KOPT-K1 (cell line): Measurements from ENCODE around the gene LMO1.

Source experiments
- H3K27ac ChIP-seq: fragments of 200-600 bp; sonication (generic); 2 replicates; pipeline ENCODE4 v1.5.1; 2016; ENCODE audit warnings: antibody characterized with exemption, mild to moderate bottlenecking, low read depth, low read length; ENCODE audit not compliant: poor library complexity, severe bottlenecking
- H3K36me3 ChIP-seq: fragments of 200-600 bp; sonication (generic); 2 replicates; pipeline ENCODE4 v1.5.1; 2017; ENCODE audit warnings: antibody characterized with exemption, mild to moderate bottlenecking, low read length, moderate library complexity; ENCODE audit not compliant: insufficient read depth
- H3K9me3 ChIP-seq: fragments of 200-600 bp; sonication (generic); 2 replicates; pipeline ENCODE4 v1.5.1; 2017; ENCODE audit warnings: antibody characterized with exemption, low read length, mild to moderate bottlenecking; ENCODE audit not compliant: insufficient read depth, poor library complexity, severe bottlenecking

The LMO1 gene

DNA sequence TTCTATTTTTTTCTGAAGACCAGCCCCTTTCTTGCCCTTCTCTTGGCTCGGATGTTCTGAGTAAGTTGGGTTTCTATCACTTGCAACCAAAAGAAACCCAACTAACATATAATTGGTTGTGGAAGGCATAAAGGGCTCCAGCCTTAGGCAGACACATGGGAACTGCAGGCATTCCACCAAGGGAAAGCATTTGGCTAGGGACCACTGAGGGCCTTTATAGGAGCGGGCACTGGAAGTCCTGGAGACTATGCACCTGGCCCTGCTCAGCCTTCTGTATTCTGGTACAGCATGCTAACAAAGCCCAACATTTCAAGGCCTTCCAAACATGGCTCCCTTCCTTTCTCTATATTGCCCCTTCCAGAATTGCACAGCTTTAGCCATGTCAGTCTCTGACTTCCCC is 17.6 kb upstream of the LMO1 start:
- no peaks in the 10 kb centered on the region for H3K36me3 ChIP-seq
- H3K9me3 ChIP-seq: no peaks in the 10 kb centered on the region
- no peak overlapping the region for H3K27ac ChIP-seq

DNA sequence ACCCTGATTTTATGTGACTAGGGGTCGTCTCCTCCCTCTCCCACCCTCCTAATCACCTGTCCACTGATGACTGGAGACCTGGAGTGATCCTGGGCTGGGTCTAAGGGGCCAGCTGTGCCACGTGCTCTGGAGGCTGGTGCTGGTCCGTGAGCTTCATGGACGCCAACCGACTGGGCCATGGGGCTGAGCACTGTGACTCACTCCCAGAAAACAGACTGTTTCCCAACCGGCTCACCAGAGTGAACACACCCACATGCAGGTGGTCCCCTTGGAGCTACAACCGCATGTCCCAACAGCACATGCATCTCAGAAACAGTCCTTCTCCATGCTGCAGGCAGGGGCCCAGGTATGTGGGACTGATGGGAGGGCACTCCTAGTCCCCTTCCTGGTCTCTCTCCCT is 14.0 kb upstream of the LMO1 start:
- Histone ChIP-seq H3K9me3 (no peaks in the 10 kb centered on the region), H3K27ac (no peak overlapping the region), H3K36me3 (no peaks in the 10 kb centered on the region)

DNA sequence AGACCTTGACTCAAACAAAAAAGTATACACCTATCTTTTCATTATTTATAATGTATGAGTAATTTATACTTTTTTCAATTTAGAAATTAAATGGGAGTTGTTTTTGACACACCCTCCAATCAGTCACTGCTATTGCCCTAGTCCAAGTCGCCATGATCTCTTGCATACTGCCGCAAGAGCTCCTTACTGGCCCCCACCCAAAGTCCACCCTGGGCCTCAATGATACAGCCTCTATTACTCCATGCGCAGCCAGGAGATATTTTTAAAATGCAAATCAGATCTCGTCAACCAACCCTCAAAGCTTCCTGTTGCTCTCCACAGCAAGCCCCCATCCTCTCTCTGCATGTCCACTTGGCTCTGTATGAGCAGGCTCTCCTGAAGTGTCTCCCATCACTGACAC is 12.8 kb upstream of the LMO1 start:
- H3K27ac ChIP-seq: no peak overlapping the region
- H3K36me3 ChIP-seq: no peaks in the 10 kb centered on the region
- no peaks in the 10 kb centered on the region for H3K9me3 ChIP-seq

DNA sequence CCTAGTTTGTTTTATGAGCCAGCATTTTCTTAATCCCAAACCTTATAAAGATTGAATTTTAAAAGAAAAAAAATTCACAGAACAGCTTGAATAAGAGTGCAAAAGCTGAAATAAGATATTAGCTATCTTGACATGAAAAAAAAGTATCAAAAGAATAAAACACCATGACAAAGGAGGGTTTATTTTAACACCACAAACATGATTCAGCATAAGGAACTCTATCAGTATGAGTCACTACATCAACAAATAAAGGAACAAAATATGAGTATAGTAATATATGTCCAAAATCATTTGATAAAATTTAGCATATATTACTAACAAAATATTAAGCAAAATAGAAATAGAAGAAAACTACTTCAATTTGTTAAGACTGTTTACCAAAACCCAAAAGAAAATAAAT is 9.6 kb upstream of the LMO1 start:
- no peaks in the 10 kb centered on the region for H3K9me3 ChIP-seq
- no peak overlapping the region for H3K27ac ChIP-seq
- no peaks in the 10 kb centered on the region for H3K36me3 ChIP-seq

DNA sequence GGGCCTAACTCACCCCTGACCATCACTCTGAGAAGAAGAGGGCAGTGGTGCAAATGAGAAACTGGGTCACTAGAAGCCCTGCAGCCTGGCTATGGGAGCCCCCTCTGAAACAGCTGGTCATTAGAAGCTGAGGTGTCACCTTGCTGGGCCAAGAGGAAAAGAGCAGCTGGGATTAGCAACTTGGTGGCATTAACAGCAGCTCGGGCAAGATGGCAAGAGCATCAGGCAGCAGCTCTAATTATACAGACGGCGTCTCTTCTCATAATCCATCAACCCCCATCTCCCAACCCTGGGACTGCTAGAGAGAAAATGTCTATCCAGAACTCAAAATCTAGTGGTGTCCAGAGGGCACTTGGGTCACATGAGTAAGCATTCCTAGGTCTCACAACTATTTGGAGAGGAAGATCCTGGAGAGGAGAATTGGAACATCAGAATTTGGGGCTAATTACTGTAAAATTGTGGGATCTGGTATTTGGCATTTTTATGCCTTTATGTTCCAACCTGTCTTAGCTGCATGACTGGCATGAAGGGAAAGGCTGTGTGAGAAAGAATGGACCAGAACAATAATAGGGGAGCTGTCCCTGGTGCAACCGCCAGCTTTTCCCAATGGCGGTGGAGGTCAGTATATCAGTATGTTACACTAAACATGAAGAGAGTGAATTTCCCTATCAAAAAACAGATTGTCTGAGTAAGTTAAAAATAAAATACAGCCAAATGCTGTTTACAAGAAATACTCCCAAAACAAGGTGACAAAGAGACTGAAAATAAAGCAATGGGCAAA is 7.6 kb upstream of the LMO1 start:
- no peaks in the 10 kb centered on the region for H3K36me3 ChIP-seq

DNA sequence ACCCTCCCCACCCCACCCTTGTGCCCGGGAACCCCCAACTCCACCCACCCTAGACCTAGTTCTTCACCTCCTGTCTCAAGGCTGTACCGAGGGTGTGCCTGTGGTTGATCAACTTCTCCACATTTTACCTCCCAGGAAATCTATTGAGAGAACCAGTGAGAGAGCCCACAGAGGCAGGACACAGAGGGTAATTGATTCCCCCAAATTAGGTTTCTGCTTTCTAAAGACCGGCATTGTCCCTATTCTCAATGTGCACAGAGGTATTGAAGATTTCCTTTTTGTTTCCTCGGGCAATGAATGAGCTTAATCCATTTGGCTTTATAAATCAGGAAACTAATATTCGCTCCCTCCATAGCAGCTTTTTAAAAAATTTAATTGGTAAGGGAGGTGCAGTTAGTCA is 6.0 kb upstream of the LMO1 start:
- Histone ChIP-seq H3K36me3 (no peaks in the 10 kb centered on the region), H3K9me3 (no peaks in the 10 kb centered on the region), H3K27ac (no peak overlapping the region)

More for the DNA sequence above, 7.6 kb upstream of the LMO1 start:
- Histone ChIP-seq H3K27ac (no peak overlapping the region), H3K9me3 (no peaks in the 10 kb centered on the region)

DNA sequence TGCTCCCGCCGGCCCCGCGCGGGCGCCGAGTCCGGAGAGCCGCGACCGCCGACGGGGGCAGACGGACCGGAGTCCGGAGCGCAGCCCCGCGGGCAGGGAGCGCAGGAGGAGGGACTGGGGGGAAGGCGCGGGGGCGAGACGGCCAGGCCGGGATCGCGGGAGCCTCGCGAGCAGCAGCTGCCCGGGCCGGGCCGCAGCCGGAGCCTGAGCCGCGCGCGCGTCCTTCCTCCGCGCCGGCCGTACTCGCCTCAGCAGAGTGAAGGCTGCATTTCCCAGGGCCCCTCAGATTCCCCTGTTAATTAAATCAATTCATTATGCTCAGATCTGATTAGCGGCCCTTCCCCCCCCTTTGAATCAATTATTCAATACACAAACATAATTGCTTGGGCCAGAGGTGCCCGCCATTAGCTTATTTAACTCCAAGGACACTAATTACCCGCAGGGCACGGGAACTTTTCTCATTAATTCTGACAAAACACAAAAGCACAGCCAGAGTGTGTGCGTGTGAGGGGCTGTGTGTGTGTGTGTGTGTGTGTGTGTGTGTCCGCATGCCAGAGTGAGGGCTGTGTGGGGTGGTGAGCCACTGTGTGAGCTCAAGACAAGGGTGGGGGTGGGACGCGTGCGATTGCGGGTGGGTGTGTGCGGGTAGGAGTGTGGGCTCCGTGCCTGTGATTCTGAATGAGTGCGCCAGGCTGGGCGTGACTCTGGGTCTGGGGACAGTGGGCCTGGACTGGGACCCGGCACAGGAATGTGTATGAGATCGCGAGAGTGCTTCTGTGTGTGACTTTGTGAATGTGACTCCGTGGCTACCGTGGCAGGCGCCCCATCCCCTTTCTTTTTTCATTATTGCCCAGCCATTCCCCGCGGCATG is 5.1 kb upstream of the LMO1 start:
- Histone ChIP-seq H3K9me3 (no peaks in the 10 kb centered on the region), H3K36me3 (no peaks in the 10 kb centered on the region), H3K27ac (no peak overlapping the region)

DNA sequence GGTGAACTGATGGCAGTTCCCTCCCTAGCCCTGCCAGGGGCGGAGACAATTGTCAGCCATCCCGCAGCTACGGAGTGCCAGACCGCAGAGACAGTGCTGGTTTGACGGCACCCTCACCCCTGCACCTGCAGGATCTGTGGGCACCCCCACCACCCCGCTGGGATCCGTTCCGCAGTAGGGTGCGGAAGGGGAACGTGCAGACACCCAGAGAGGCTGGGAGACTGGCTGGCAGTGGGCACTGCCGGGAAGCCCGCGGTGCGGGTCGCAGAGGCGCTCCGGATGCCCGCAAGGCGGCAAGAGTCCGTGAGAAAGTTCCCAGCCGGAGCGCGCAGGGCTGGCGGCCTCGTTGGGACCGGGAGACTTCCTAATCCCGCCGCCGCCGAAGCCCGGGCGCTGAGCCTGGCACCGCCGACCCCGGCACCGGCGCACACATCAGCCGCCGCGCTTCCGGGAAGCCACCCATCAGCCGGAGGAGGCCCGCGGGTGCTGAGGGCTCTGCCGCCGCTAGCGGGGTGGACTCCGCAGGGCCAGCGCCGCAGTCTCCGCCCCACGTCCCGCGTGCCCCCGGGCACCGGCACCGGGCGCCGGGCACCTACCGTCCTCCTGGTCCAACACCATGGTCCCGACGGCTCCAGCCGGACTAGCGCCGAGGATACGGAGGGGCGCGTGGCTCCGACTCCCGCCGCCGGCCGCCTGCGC is 4.3 kb upstream of the LMO1 start:
- H3K36me3 ChIP-seq: no peaks in the 10 kb centered on the region
- no peak overlapping the region for H3K27ac ChIP-seq
- no peaks in the 10 kb centered on the region for H3K9me3 ChIP-seq

DNA sequence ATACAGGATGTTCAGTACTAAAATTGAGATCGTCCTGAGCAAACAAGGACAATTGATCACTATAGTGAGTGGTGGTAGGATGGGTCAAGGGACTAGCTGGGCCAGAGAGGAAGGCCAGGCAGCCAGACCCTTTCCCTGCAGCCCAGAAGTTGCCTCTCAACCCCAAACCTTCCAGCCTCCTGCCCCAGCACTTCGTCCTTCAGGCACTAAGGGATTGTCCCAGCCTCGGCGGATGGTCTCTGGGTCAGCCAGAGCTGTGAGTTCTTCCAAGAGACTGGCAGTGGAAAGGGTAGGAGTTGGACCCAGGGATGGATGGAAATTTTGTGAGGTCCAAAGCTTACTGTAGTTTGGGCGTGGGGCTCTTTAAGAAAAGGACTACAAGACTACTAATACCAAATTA is 3.6 kb upstream of the LMO1 start:
- Histone ChIP-seq H3K9me3 (no peaks in the 10 kb centered on the region), H3K27ac (no peak overlapping the region), H3K36me3 (no peaks in the 10 kb centered on the region)

DNA sequence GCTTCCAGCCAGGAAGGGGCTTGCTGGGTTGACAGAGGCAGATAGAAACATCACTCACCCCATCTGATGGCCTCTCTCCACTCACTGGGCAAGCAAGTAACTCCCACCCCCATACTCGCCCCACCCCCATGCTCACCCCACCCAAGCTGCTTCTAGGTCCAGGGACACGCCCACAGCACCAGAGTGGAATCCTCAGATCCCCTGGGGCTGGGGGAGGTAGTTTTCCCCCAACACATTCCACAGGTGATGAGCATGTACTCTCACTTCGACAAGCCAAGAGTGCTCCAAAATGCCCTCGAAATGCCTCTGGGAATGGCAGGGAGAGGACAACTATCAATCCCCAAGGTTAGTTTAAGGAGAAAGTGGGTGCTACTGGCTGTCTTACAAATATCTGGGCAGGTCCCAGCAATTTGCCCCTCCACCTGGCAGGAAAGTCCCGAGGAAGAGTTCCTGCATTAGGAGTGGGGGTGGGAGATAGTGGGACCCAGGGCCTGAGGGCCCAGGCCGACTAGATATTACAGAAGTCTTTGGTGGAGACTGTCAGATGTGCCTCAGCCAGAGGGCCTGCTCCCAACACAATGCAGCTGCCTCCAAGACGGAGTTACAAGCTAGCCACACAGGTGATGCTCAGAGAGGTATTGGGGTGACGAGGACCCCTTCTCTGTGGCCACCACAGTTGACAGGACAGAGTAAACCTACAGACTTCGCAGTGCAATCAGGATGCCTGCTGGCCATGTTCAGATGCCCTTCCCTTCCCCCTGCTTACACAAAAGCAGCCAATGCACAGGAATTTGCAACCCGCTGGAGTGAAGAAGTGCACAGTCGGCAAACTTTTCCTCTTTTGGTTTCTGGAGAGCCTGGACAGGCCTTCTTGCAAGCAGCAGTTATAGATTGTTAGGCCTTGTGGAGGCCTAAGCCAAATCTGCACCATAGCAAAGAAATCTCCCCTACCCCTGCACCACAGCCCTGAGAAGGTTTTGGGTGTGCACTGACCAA is 2.9 kb upstream of the LMO1 start:
- Histone ChIP-seq H3K27ac (no peak overlapping the region), H3K9me3 (no peaks in the 10 kb centered on the region), H3K36me3 (no peaks in the 10 kb centered on the region)

DNA sequence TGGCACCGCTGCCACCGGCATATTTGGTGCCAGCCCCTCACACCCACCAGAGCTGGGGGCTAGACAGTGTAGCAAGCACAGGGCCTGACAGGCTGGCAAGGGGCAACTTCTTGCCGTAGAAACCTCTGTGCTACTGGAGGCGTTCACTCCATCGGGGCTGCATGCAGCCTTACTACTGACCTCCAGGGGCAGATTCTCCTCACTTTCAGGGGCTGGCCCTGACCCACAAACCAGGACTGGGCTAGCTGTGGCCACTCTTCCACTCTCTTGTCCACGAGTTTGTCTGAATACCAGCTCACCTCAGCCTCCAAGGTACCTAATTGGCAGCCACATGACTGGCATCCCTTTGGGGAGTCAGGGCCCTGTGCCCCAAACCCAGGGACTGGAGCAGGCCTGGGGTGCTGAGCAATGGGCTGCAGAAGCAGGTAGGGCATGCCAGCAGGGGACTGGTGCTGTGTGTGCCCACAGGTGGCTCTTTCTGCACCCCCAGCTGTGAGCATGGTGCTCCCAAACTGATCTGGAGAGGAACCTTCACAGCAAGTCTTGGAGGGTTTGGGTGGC is 2.1 kb upstream of the LMO1 start:
- Histone ChIP-seq H3K9me3 (no peaks in the 10 kb centered on the region), H3K27ac (no peak overlapping the region)

DNA sequence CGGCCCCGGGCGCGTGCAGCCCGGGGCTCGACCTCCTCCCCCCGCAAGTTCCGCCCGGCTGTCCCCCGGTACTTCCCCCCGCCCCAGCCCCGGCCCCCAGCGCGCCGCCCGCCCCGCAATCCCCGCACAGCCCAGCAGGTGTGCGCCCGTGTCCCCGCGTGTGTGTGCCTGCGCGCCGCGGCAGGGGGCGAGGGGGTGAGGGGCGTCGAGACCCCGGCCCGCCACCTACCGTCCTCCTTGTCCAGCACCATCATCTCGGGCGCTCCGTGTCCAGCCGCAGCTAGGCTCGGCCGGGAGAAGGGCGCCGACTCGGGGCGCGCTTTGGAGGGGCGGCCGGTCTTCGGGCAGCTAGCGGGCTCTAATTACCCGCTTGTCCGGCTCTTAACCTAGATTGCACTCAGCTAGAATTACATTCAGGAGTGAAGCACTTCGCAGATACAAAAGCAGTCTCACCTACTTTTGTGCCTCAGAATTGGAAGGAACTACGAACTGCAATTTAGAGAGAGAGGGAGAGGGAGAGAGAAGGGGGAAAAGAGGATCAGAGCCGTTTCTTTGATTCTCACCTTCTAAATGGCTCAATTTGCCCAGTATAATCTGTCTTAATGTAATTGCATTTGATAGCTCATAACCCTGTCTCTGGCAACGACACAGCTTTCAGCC is 439 bp downstream of the LMO1 start:
- Histone ChIP-seq H3K9me3 (no peaks in the 10 kb centered on the region), H3K27ac (no peak overlapping the region), H3K36me3 (no peaks in the 10 kb centered on the region)

More for the DNA sequence above, 2.1 kb upstream of the LMO1 start:
- H3K36me3 ChIP-seq: no peaks in the 10 kb centered on the region

DNA sequence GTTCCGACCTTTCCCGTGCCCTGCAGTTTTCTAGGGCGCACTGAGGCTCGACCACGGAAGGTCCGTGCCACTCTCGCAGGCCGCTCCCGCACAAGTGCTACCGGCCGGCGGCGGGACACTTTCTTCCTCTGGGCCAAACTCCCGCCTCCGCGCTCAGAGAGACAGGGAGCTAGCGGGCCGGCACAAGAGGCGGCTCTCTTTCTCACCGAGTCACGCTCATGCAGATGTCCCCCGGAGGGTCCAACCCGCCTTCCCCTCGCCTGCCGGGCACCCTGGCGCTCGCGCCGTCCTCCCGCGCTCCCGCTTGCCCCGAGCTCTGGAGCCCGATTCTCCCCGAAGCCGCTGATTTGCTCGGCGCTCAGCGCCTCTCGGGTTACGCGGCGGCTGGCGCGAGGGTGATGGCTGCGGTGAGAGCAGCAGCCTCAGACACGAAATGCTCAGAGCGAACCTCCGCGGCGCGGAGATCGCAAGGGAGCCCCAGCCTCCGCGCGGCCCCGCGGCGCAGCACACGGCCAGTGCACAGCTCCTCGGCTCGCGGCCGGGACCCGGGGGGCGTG is 1.0 kb downstream of the LMO1 start:
- Histone ChIP-seq H3K9me3 (no peaks in the 10 kb centered on the region), H3K36me3 (no peaks in the 10 kb centered on the region), H3K27ac (no peak overlapping the region)
